Measurements from ENCODE around the gene UCP3.
"Not testable (repeated sequence)": the region's sequence is repeated elsewhere in the genome, so short reads cannot be mapped to it uniquely, and the experiment has no call there.

Gene UCP3

DNA sequence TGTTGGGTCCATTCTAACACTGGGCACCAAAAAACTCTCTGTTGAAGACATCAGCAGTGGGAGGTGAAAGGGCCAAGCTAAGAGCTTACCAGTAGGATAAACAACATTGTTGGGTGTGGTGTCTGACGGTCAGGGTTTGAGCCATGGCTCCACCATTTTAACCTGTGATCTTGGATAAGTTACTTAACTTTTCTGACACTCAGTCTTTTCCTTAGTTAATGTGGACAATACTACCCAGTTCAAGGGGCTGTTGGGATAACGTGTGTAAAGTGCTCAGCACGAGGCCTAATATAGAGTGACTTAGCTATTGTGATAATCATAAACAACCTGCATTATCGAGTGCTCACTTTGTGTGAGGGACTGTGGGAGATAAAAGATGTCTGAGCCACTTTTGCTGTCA is 6.1 kb downstream of the UCP3 start:
- H3K27ac ChIP-seq, result no peak overlapping the region
- no peak for DNase-seq (ENCODE audit: low read depth, low spot score)

DNA sequence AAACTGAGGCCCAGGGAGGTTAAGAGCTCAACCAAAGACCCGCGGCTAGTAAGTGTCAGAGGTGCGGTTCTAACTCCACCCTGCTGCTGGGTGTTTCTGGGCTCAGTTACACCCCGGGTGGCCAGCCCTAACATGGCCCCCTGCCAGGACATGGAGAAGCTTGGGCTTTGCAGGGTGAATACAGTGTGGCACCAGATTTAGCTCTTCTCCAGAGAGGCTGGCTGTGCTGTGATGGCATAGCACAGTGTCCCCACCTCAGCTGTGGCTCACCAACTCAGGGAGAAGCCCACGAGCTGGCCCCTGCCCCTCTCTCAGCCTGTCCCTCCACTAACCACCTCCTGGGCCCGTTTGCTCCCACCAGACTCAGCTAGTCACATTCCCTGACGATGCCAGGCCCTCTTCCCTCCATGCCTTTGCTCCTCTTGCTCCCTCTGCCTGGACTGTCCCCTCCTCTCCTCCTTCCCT is 7.0 kb downstream of the UCP3 start:
- no peak overlapping the region for H3K27ac ChIP-seq

DNA sequence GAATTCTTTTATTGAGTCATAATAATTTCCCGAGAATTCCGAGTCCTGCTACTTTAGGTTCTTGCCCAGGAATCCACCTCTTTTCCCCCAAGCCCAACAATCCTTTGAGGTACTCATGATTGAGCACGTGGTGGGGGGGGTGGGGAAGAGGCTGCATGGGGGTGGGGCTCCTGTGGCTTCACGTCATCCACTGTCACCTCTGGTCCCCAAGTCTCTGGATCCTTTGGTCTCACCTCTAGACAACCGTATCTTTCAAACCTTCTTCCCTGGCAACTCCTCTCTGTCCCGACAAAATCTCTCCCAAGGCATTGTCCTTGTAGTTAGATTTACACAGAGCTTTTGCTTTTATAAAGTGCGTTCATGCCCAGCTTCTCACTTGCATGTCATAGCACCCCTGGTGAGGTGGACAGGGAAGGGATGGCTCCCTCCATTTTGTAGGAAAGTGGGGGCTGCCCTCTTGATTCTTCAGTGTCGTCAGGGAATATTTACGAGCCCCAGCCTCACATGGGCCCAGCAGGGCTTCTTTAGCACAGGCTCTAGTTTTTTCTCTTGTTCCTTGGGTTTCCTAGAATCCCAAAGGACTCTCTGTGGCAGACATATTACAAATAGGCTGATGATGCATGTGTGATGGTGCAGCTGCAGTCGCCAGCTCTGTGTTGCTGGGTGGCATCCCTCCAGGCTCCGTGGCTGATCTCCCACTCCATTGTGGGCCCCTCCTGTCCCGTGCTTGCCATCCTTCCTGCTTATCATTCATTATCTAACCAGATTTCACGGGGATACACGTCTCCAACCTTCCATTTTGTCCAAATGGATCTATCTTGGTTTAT is 8.4 kb downstream of the UCP3 start:
- no peak for DNase-seq (ENCODE audit: low read depth, low spot score)
- H3K27ac ChIP-seq, result no peak overlapping the region

More for the DNA sequence above, 7.0 kb downstream of the UCP3 start:
- no peak for DNase-seq (ENCODE audit: low read depth, low spot score)

DNA sequence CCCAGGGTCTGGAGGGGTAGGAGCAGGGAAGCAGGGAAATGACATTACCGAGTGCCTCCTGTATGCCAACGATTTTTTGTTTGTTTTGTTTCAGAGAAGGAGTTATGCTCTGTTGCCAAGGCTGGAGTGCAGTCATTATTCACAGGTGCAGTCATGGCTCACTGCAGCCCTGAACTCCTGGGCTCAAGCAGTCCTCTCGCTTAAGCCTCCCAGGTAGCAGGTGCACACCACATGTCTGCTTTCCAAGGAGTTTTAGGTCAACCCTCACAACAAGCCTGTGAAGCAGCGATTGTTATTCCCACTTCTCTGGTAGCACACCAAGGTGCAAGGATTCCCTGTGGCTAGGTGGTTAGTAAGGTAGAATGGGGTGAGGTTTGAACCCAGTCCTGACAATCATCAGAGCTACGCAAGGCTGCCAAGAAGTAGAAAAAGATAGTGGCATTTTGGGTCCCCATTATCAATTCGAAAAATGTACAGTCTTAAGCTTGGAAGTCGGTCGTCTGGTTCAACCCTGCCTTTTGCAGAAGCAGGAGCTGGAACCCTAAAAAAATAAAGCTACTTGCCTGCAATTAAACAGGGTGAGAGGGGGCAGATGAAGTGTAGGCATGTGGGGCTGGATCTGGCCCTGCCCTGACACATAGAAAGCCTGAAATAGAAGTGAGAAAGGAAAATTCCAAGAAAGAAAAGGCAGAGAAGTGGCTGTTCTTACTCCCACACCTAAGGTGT is 9.1 kb downstream of the UCP3 start:
- DNase-seq (ENCODE audit: low read depth, low spot score), result no peak

DNA sequence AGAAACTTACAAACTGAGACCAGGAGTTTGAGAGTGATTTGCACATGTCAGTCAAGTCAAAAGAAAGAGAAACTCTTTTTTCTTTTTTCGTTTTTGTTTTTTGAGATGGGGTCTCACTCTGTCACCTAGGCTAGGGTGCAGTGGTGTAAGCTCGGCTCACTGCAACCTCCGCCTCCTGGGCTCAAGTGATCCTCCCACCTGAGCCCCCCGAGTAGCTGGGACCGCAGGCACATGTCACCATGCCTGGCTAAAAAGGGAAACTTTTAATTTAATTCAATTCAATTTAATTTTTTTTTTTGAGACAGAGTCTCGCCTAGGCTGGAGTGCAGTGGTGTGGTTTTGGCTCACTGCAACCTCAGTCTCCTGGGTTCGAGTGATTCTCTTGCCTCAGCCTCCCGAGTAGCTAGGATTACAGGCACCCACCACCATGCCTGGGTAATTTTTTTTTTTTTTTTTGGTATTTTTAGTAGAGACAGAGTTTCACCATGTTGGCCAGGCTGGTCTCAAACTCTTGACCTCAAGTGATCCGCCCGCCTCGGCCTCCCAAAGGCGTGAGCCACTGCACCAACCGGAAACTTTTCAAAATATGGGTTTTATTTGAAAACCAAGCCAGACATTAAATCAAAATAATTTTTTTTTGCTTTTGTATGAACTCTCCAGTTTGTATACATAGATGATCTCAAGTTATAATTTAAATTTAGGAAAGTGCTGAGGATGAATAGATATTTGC is 9.9 kb downstream of the UCP3 start:
- H3K27ac ChIP-seq, result no peak overlapping the region
- no peak for DNase-seq (ENCODE audit: low read depth, low spot score)

More for the DNA sequence above, 9.1 kb downstream of the UCP3 start:
- H3K27ac ChIP-seq, result no peak overlapping the region

DNA sequence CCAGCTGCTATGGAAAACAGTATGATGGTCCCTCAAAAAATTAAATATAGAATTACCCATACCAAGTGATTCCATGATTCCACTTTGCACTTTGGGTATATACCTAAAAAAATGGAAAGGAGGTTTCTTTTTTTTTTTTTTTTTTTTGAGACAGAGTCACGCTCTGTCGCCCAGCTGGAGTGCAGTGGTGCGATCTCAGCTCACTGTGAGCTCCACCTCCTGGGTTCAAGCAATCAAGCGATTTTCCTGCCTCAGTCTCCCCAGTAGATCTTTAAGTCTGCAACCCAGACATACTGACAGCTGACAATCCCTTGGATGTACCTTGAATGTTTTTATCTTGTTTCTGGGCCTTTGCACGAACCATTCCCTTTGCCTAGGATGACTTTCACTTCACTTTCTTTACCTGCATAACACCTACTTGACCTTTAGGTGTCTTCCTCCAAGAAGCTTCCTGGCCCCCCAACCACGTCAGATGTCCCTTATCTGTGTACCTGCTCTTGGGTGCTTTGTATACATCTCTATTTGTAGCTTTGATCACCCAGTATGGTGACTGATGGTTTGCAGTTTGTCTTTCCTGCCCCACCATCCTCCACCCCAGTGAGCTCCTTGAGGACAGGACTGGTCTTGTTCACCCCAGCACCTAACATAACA is 11.6 kb downstream of the UCP3 start:
- no peak overlapping the region for H3K27ac ChIP-seq
- no peak for DNase-seq (ENCODE audit: low read depth, low spot score)

DNA sequence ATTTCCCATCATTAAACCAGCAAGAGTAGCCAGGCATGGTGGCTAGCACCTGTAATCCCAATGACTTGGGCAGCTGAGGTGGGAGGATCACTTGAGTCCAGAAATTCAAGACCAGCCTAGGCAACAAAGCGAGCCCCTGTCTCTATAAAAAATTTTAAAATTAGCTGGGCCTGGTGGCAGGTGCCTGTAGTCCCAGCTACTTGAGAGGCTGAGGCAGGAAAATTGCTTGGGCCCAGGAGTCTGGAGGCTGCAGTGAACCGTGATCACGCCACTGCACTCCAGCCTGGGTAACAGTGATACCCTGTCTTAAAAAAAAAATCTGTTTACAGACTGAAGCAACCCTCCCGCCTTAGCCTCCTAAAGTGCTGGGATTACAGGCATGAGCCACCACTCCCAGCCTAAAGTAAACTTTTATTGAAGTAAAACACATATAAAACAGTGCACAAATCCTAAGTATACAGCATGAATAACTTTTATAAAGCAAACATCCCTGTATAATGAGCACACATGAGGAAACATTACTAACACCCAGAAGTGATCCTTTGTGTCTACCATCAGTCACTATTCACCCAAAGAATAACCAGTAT is 12.6 kb downstream of the UCP3 start:
- no peak overlapping the region for H3K27ac ChIP-seq
- no peak for DNase-seq (ENCODE audit: low read depth, low spot score)

DNA sequence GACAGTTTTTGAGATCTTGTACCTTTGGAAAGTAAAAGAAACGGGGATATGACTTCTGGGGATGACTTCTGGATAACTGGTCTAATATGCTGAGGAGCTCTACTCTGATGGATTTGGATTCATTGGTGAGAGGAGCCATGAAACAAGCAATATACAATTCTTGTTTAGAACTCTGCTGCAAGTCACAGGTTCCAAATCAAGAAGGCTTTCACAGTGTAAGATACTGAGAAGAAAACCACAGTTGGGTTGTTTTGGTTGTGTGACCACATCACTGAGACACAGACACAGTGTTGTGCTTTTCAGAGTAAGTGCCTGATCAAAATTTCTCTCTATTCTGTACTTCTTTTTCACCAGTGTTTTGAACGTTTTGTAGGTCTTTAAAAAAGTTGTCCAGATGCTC is 13.2 kb downstream of the UCP3 start:
- DNase-seq (ENCODE audit: low read depth, low spot score), result no peak
- H3K27ac ChIP-seq, result no peak overlapping the region

DNA sequence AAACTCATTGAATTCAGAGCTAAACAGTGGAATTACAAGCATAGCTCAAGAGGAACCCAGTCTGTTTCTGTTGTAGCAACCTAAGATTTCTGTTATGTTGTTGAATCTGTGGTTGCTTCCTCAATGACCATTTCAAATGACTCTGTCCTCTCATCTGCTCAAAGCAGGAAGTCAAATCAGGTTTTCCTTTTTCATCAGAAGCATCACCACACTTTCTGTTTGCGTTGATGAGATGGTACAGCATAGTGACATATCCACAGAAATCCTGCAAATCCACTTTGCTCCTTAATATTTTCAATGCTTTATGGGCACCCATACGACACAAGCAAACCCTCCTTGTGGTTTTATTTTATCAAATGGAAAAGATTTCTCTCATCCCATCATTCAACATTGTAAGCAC is 13.6 kb downstream of the UCP3 start:
- DNase-seq (ENCODE audit: low read depth, low spot score), result no peak
- no peak overlapping the region for H3K27ac ChIP-seq

DNA sequence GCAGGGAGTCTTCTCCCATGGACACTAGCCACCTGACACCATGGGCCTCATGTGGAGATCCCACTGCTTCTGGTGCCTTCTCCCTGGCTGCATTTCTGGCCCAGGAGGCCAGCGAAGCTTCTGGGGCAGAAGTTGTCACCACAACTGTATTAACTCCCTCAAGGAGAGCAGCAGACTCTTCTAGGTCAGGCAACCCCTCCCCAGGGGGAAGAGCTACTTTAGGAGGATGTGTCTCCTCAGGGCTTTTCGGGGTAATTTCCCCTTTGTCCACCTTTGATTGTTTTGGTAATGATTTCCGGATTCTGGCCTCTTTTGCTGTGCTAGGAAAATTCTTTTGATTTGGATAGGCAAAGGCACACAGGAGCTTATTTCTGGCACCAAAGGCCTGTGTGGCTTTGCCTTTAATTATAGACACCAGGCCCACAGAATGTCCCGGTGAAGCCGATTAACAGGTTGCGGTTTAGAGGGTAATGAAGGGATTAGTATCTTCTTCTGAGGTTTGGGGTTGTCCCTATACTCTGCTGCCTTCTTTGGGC is 17.3 kb downstream of the UCP3 start:
- no peak for DNase-seq (ENCODE audit: low read depth, low spot score)
- H3K27ac ChIP-seq, result no peak overlapping the region

DNA sequence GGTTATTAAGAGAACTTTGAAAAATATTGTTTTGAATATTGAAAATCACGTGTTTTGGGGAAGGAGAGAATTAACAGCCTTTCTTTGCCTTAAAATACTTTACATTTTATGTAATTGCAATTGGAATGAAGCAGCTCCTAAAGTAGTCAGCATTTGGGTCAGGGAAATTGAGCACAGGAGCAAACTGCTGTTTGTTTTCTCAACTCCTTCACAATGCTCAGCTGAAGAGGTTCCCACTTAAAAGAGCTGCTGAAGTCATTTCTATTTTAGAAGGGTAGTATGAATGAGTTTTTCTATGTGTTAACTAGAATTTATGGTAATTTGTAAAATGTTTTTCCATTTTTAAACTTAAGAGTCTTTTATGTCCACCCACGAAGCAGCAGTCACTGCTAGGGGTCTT is 18.2 kb downstream of the UCP3 start:
- no peak overlapping the region for H3K27ac ChIP-seq
- DNase-seq (ENCODE audit: low read depth, low spot score), result no peak

DNA sequence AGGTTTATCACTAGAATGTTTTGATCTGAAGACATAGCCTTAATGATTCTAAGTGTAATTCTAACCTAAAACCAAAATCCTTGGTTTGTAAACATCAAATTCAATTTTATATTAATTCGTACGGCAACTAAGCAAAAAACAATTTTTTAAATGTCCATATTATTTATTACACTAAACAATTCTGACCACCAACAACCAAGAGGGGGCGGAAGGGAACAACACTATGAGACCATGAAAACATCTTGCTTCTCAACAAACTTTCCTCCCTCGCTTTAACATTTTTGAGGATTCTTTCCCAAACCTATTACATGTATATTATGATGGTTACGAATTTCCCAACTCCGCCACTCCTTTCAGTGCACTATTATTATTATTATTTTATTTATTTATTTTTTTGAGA is 19.7 kb downstream of the UCP3 start:
- no peak overlapping the region for H3K27ac ChIP-seq
- no peak for DNase-seq (ENCODE audit: low read depth, low spot score)

DNA sequence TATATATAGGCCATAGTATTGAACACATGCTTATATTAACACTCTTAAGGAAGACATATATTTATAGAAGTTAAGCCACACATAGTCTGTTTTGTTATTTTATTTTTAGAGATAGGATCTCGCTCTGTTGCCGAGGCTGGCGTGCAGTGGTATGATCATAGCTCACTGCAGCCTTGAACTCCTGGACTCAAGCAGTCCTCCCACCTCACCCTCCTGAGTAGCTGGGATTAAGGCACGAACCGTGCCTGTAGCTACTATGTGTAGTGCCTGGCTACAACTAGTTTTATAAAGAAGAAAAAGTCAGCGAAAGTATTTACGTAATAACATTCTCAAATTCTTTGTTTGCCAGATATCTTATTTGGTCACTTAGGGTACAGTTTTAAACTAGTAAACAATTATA is 20.7 kb downstream of the UCP3 start:
- H3K27ac ChIP-seq, result no peak overlapping the region
- no peak for DNase-seq (ENCODE audit: low read depth, low spot score)

DNA sequence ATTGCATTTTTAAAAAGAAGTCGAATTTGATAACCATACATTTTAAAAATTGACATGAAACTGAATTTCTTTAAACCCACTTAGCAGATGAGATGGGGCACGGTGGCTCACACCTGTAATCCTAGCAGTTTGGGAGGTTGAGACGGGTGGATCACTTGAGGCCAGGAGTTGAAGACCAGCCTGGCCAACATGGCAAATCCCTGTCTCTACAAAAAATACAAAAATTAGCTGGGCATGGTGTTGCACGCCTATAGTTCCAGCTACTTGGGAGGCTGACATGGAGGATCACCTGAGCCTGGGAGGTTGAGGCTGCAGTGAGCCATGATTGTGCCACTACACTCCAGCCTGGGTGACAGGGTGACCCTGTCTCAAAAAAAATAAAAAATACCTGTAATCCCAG is 23.2 kb downstream of the UCP3 start:
- not testable (repeated sequence) for H3K27ac ChIP-seq; DNase-seq (ENCODE audit: low read depth, low spot score)

DNA sequence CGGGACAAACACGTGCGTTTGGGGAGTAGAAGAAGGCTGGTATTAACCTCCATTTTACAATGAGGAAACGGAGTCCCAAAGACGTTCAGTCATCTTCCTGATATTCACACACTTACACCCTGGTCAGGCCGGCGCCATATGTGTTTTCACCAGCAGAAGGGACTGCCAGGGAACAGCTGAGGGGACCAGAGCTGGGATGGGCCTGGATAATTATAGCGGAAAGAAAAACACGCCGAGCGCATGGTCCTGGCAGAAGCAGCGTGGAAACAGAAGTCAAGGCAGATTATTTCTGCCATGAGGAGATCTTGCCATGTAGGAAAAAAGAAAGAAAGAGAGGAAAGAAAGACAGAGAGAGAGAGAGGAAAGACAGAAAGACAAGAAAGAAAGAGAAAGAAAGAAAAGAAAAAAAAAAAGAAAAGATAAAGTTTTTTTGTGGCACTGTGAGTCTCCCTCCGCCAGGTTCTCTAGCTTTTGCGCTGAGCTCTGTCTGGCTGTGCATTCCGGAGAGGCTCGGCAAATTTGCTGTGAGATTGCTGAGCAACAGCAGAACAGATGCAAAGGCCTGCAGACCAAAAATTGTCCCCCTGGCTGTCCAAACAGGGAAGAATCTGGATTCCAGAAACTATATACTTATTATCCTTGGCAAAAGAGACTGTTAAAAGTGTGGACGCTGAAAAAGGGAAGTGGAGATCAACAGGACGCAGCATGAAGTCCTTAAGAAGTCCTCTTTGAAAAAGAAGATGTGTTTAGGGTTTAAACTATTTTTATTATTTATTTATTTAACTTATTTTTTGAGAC is 24.9 kb downstream of the UCP3 start:
- no peak for DNase-seq (ENCODE audit: low read depth, low spot score)

DNA sequence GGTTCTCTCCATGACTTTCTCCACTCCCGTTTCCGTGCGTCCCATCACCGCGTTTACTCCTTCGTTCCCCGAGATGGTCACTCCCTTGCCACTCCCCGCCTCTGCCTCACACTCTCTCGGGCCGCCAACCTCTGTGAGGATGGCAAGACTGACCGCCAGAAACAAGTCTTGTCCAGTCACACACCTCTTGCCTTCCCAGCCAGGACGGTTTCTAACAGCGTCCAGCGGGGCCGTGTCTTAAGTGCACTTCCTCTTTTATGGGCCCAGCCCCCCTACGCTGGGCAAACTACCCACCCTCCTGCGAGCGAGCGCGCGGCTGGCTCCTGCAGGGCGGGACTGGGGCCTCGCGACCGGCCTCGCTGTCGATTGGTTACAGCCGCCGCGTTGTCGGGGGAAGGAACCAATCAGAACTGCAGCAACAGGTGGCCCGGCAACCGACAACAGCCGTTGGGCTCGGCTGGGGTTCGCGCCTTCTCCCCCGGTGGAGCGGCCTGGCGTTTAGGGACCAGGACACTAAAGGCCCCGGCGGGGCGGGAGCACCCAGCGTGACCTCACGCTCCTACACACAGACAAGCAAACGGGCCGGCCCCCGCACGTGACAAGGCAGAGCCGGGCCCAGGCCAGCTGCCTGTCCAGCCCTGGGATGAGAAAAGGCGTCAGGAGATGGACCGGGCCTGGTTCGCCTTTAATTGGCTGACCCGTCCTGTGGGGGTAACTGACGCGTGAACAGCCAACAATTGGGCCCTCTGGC is 25.7 kb downstream of the UCP3 start:
- DNase-seq (ENCODE audit: low read depth, low spot score), result no peak
- H3K27ac ChIP-seq, result peak overlapping the region; percentile 1

More for the DNA sequence above, 24.9 kb downstream of the UCP3 start:
- no peak overlapping the region for H3K27ac ChIP-seq

DNA sequence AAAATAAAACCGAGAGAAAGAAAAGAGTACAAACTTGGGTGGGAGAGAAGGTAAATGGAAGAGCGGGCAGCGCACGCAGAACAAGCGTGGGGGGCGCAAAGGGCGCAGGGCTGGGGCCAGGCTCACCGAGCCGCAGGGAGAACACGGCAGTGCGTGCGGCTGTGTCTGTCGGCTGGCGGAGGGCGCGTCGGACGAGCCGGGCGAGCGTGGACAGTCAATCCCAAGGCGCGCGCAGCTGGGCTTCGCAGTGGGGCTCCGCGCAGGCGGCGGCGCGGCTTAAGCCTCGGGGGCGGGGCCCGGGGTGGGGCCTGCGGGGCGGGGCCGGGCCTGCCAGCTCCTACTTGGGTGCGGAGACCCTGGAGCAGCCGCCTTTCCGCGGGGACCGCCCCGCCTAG is 26.3 kb downstream of the UCP3 start, which contains the start of gene UCP2:
TSS of gene UCP2 (minus strand) at position 249 of the 395 bp plus-strand sequence. CDS start 4,465 bp downstream, outside the sequence.
- DNase-seq (ENCODE audit: low read depth, low spot score), result no peak
- peak within 1 kb of the TSS; percentile 1 for H3K27ac ChIP-seq
